Osteoblast (primary cell): Measurements from ENCODE around the gene IL16. TPM values are rescaled to one million over a fixed set of nuclear protein-coding genes. Genes with fewer than 3 reads are reported as not detected.

Experiments
- DNase-seq: peaks from one replicate; pipeline ENCODE4 v3.0.0; 2011; ENCODE audit warnings: low spot score, mixed read lengths; ENCODE audit not compliant: insufficient read length; ENCODE audit errors: missing footprints
- H2AFZ ChIP-seq: 2 replicates; pipeline ENCODE4 v1.6.0; 2011; ENCODE audit warnings: mild to moderate bottlenecking, low read length
- H3K27ac ChIP-seq: 2 replicates; pipeline ENCODE4 v1.5.1; 2011; ENCODE audit warnings: mild to moderate bottlenecking, low read depth, low read length, moderate library complexity
- H3K27me3 ChIP-seq: 2 replicates; pipeline ENCODE4 v1.6.0; 2012; ENCODE audit warnings: mild to moderate bottlenecking, control low read depth, inconsistent platforms, low read length, moderate library complexity; ENCODE audit not compliant: insufficient read depth
- H3K36me3 ChIP-seq: 2 replicates; pipeline ENCODE4 v1.5.1; 2011; ENCODE audit warnings: mild to moderate bottlenecking, low read length, control low read depth, moderate library complexity; ENCODE audit not compliant: insufficient read depth
- H3K4me1 ChIP-seq: 2 replicates; pipeline ENCODE4 v1.5.1; 2011; ENCODE audit warnings: mild to moderate bottlenecking, low read length, control low read depth, moderate library complexity; ENCODE audit not compliant: insufficient read depth
- H3K4me2 ChIP-seq: 2 replicates; pipeline ENCODE4 v1.6.0; 2011; ENCODE audit warnings: mild to moderate bottlenecking, low read length; ENCODE audit not compliant: insufficient read depth
- H3K4me3 ChIP-seq: fragments of 200-600 bp; sonication (generic); 3 replicates; pipeline ENCODE4 v1.5.1; 2012; ENCODE audit warnings: mild to moderate bottlenecking, low read length, inconsistent platforms; ENCODE audit not compliant: insufficient read depth
- H3K79me2 ChIP-seq: 2 replicates; pipeline ENCODE4 v1.6.0; 2012; ENCODE audit warnings: mild to moderate bottlenecking, low read length, control low read depth, inconsistent platforms; ENCODE audit not compliant: insufficient read depth
- H3K9me3 ChIP-seq: 2 replicates; pipeline ENCODE4 v1.5.1; 2011; ENCODE audit warnings: low read depth, low read length, control low read depth
- H4K20me1 ChIP-seq: 2 replicates; pipeline ENCODE4 v1.6.0; 2012; ENCODE audit warnings: mild to moderate bottlenecking, low read length, control low read depth; ENCODE audit not compliant: insufficient read depth
- CTCF ChIP-seq: IDR thresholded peaks from 2 replicates; pipeline ENCODE4 v1.5.1; 2011; ENCODE audit warnings: mild to moderate bottlenecking, low read depth, low read length, moderate library complexity; ENCODE audit errors: extremely low read depth
- total RNA-seq: library from RNA; depleted of rRNA; stranded (reverse); fragments of >200 nt; gene quantifications from 2 replicates; pipeline ENCODE4 v1.2.3, GENCODE V29; 2012

The IL16 gene
- total RNA-seq, 1 donor = 6.5 TPM

GRCh38 chr15:81284256-81285031 is 87.8 kb downstream of the IL16 start:
- no peak overlapping the region for H3K27ac ChIP-seq
- H3K27me3 ChIP-seq = peaks cover 3% of the 10 kb centered on the region
- no peak for DNase-seq
- no peaks in the 10 kb centered on the region for H3K4me1 ChIP-seq
- no peak overlapping the region for H3K4me3 ChIP-seq
- no peaks in the 10 kb centered on the region for H3K79me2 ChIP-seq
- H3K9me3 ChIP-seq = no peaks in the 10 kb centered on the region
- no peak overlapping the region for H2AFZ ChIP-seq
- no peak for TF ChIP-seq CTCF
- no peak overlapping the region for H3K4me2 ChIP-seq
- no peaks in the 10 kb centered on the region for H4K20me1 ChIP-seq
- no peaks in the 10 kb centered on the region for H3K36me3 ChIP-seq

- Histone ChIP-seq H4K20me1 (no peaks in the 10 kb centered on the region), H3K27me3 (peaks cover 3% of the 10 kb centered on the region), H2AFZ (no peak overlapping the region), H3K4me1 (no peaks in the 10 kb centered on the region), H3K36me3 (no peaks in the 10 kb centered on the region), H3K27ac (no peak overlapping the region), H3K4me2 (no peak overlapping the region), H3K79me2 (no peaks in the 10 kb centered on the region), H3K4me3 (no peak overlapping the region), H3K9me3 (no peaks in the 10 kb centered on the region)
- no peak for TF ChIP-seq CTCF
- DNase-seq = no peak
Measured at GRCh38 chr15:81285461-81285860, 88.8 kb downstream of the IL16 start.

GRCh38 chr15:81286621-81287121 is 90.0 kb downstream of the IL16 start:
- Histone ChIP-seq H3K4me1 (no peaks in the 10 kb centered on the region), H2AFZ (no peak overlapping the region), H4K20me1 (no peaks in the 10 kb centered on the region), H3K4me3 (no peak overlapping the region), H3K27ac (no peak overlapping the region), H3K4me2 (no peak overlapping the region), H3K27me3 (no peaks in the 10 kb centered on the region), H3K9me3 (no peaks in the 10 kb centered on the region), H3K36me3 (no peaks in the 10 kb centered on the region), H3K79me2 (no peaks in the 10 kb centered on the region)
- no peak for TF ChIP-seq CTCF
- DNase-seq = no peak

- TF ChIP-seq CTCF = no peak
- Histone ChIP-seq H3K4me1 (no peaks in the 10 kb centered on the region), H4K20me1 (no peaks in the 10 kb centered on the region)
Measured at GRCh38 chr15:81288040-81288439, 91.4 kb downstream of the IL16 start.

More at GRCh38 chr15:81288040-81288439, 91.4 kb downstream of the IL16 start:
- DNase-seq = no peak
- no peaks in the 10 kb centered on the region for H3K27me3 ChIP-seq
- no peak overlapping the region for H2AFZ ChIP-seq
- no peak overlapping the region for H3K4me3 ChIP-seq
- H3K36me3 ChIP-seq = no peaks in the 10 kb centered on the region
- no peak overlapping the region for H3K4me2 ChIP-seq
- no peaks in the 10 kb centered on the region for H3K79me2 ChIP-seq
- no peaks in the 10 kb centered on the region for H3K9me3 ChIP-seq
- no peak overlapping the region for H3K27ac ChIP-seq
